ENCODE results near the gene BST2. TPM values are rescaled to one million over a fixed set of nuclear protein-coding genes. Genes with fewer than 3 reads are reported as not detected.
A peak's percentile ranks its signal among the peaks of the same experiment; 100 is the strongest.

Gene BST2
- total and polyA plus RNA-seq, 9 of the 15 experiments (the other 6 are each of a cell fraction or from before 2014, with no cell fraction given), result 11.2 to 232 (median 151) TPM

DNA sequence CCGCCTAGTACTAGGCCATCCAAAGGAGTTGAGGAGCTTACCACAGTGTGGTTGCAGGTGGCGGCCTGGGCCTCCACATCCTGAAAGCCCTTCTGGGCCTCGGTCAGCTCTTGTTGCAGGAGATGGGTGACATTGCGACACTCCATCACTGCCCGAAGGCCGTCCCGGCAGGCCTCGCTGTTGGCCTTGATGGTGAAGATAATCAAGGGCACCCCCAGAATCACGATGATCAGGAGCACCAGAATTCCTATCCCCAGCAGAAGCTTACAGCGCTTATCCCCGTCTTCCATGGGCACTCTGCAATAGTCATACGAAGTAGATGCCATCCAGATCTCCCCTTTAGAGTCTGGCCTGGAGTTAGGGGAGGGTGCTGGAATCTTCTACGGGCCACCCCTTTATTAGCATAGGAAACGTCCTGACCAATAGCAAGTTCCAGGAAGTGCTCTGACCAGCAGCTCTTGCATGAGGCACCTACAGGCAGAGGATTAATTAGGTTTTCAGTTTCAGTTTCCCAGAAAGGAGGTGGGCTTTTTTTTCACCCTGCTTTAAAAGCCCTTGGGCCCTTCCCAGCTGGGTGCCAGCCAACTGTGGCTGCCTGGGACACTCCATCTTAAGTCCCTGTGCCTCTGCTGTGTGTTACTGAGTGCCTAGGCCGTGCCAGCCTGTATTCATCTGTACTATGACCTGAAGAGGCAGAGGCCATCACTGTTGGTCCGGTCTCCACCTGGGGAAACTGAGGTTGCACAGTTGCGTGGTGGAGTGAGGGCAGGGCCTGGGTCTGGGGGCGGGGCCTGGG, at the start of gene BST2 (continued):
- no peak; the same call in none of the 2 replicates for TF ChIP-seq CREM (IDR thresholded peaks at IDR 0.05; ENCODE audit: low read depth)
- TF ChIP-seq PTBP1 (IDR thresholded peaks at IDR 0.05; ENCODE audit: low read depth, low read length), result no peak; the same call in 1 of the 2 replicates
- TF ChIP-seq, protein P1, sequence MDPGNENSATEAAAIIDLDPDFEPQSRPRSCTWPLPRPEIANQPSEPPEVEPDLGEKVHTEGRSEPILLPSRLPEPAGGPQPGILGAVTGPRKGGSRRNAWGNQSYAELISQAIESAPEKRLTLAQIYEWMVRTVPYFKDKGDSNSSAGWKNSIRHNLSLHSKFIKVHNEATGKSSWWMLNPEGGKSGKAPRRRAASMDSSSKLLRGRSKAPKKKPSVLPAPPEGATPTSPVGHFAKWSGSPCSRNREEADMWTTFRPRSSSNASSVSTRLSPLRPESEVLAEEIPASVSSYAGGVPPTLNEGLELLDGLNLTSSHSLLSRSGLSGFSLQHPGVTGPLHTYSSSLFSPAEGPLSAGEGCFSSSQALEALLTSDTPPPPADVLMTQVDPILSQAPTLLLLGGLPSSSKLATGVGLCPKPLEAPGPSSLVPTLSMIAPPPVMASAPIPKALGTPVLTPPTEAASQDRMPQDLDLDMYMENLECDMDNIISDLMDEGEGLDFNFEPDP (CRISPR knock-in tag; IDR thresholded peaks at IDR 0.05), result no peak
- TF ChIP-seq WHSC1 (IDR thresholded peaks at IDR 0.05; ENCODE audit: low read length), result no peak
- TF ChIP-seq, protein P2, sequence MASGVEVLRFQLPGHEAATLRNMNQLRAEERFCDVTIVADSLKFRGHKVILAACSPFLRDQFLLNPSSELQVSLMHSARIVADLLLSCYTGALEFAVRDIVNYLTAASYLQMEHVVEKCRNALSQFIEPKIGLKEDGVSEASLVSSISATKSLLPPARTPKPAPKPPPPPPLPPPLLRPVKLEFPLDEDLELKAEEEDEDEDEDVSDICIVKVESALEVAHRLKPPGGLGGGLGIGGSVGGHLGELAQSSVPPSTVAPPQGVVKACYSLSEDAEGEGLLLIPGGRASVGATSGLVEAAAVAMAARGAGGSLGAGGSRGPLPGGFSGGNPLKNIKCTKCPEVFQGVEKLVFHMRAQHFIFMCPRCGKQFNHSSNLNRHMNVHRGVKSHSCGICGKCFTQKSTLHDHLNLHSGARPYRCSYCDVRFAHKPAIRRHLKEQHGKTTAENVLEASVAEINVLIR (CRISPR knock-in tag; IDR thresholded peaks at IDR 0.05), result no peak
- no peak for TF ChIP-seq SMAD4 (CRISPR knock-in tag; conservative IDR thresholded peaks at IDR 0.05)
- TF ChIP-seq ZNF282 (CRISPR knock-in tag; IDR thresholded peaks at IDR 0.05), result no peak
- peak; percentile 67 for TF ChIP-seq ZFX (CRISPR knock-in tag; IDR thresholded peaks at IDR 0.05)
- no peak for TF ChIP-seq MAFF (IDR thresholded peaks at IDR 0.05; ENCODE audit: low read length)
- TF ChIP-seq, protein P3, sequence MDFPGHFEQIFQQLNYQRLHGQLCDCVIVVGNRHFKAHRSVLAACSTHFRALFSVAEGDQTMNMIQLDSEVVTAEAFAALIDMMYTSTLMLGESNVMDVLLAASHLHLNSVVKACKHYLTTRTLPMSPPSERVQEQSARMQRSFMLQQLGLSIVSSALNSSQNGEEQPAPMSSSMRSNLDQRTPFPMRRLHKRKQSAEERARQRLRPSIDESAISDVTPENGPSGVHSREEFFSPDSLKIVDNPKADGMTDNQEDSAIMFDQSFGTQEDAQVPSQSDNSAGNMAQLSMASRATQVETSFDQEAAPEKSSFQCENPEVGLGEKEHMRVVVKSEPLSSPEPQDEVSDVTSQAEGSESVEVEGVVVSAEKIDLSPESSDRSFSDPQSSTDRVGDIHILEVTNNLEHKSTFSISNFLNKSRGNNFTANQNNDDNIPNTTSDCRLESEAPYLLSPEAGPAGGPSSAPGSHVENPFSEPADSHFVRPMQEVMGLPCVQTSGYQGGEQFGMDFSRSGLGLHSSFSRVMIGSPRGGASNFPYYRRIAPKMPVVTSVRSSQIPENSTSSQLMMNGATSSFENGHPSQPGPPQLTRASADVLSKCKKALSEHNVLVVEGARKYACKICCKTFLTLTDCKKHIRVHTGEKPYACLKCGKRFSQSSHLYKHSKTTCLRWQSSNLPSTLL (IDR thresholded peaks at IDR 0.05), result no peak
- TF ChIP-seq TCF3 (CRISPR knock-in tag; IDR thresholded peaks at IDR 0.05), result no peak
- TF ChIP-seq, protein P4, sequence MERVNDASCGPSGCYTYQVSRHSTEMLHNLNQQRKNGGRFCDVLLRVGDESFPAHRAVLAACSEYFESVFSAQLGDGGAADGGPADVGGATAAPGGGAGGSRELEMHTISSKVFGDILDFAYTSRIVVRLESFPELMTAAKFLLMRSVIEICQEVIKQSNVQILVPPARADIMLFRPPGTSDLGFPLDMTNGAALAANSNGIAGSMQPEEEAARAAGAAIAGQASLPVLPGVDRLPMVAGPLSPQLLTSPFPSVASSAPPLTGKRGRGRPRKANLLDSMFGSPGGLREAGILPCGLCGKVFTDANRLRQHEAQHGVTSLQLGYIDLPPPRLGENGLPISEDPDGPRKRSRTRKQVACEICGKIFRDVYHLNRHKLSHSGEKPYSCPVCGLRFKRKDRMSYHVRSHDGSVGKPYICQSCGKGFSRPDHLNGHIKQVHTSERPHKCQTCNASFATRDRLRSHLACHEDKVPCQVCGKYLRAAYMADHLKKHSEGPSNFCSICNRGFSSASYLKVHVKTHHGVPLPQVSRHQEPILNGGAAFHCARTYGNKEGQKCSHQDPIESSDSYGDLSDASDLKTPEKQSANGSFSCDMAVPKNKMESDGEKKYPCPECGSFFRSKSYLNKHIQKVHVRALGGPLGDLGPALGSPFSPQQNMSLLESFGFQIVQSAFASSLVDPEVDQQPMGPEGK (CRISPR knock-in tag; IDR thresholded peaks at IDR 0.05; ENCODE audit: borderline replicate concordance), result no peak
- 0 out of 2 replicates have a peak, but pooled peaks have one; percentile 5 for TF ChIP-seq BHLHE40 (IDR thresholded peaks at IDR 0.05; ENCODE audit: low read length)
- no peak for TF ChIP-seq JUNB (CRISPR knock-in tag; conservative IDR thresholded peaks at IDR 0.05)
- TF ChIP-seq ZNF76 (CRISPR knock-in tag; IDR thresholded peaks at IDR 0.05; ENCODE audit: borderline replicate concordance), result no peak
- TF ChIP-seq TAL1 (IDR thresholded peaks at IDR 0.05), result no peak
- TF ChIP-seq, protein P5, sequence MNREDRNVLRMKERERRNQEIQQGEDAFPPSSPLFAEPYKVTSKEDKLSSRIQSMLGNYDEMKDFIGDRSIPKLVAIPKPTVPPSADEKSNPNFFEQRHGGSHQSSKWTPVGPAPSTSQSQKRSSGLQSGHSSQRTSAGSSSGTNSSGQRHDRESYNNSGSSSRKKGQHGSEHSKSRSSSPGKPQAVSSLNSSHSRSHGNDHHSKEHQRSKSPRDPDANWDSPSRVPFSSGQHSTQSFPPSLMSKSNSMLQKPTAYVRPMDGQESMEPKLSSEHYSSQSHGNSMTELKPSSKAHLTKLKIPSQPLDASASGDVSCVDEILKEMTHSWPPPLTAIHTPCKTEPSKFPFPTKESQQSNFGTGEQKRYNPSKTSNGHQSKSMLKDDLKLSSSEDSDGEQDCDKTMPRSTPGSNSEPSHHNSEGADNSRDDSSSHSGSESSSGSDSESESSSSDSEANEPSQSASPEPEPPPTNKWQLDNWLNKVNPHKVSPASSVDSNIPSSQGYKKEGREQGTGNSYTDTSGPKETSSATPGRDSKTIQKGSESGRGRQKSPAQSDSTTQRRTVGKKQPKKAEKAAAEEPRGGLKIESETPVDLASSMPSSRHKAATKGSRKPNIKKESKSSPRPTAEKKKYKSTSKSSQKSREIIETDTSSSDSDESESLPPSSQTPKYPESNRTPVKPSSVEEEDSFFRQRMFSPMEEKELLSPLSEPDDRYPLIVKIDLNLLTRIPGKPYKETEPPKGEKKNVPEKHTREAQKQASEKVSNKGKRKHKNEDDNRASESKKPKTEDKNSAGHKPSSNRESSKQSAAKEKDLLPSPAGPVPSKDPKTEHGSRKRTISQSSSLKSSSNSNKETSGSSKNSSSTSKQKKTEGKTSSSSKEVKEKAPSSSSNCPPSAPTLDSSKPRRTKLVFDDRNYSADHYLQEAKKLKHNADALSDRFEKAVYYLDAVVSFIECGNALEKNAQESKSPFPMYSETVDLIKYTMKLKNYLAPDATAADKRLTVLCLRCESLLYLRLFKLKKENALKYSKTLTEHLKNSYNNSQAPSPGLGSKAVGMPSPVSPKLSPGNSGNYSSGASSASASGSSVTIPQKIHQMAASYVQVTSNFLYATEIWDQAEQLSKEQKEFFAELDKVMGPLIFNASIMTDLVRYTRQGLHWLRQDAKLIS (CRISPR knock-in tag; IDR thresholded peaks at IDR 0.05), result no peak
- TF ChIP-seq RBM34 (IDR thresholded peaks at IDR 0.05; ENCODE audit: borderline replicate concordance, insufficient read depth, low read length), result no peak
